PC-9 (cell line): Measurements from ENCODE around the gene SRL.

Experiments
- EZH2 ChIP-seq: fragments of 200-600 bp; sonication (generic); IDR thresholded peaks from 2 replicates; pipeline ENCODE4 v1.8.0; 2017; ENCODE audit warnings: antibody characterized with exemption, low read depth
- TF ChIP-seq, protein P1 (sequence below): fragments of 200-600 bp; sonication (generic); conservative IDR thresholded peaks from 2 replicates; pipeline ENCODE4 v1.6.1; 2017; ENCODE audit warnings: mixed run types, antibody characterized with exemption, mild to moderate bottlenecking, moderate library complexity

DNA sequence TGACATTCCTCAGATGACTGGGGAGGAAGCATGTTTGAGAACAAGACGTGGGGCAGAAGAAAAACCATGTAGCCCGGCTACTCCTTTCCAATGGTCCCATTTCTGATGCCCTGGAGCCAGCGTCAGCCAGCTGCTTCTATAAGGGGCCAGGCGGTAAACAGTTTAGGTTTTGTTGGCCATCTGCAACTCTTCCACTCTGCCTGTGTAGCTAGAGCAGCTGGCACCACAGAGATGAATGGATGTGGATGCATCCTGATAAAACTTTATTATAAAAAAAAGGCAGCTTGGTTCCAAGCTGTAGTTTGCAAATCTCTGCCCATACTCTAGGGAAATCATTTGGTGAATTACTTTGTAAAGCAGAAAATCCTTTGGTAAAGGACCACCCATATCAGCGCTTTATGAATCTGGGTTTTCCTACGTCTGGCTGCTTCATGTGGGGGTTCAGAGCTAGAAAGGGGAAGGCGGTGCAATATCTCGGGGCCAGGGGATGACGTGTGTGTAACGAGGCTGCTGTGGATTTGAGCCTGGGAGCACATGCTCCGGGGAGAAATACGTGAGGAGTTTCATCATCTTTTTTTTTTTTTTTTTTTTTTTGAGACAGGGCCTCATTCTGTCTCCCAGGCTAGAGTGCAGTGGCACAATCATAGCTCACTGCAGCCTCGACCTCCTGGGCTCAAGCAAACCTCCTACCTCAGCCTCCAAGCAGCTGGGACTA is 3.4 kb upstream of the SRL start:
- no peak for TF ChIP-seq EZH2
- TF ChIP-seq, protein P1, sequence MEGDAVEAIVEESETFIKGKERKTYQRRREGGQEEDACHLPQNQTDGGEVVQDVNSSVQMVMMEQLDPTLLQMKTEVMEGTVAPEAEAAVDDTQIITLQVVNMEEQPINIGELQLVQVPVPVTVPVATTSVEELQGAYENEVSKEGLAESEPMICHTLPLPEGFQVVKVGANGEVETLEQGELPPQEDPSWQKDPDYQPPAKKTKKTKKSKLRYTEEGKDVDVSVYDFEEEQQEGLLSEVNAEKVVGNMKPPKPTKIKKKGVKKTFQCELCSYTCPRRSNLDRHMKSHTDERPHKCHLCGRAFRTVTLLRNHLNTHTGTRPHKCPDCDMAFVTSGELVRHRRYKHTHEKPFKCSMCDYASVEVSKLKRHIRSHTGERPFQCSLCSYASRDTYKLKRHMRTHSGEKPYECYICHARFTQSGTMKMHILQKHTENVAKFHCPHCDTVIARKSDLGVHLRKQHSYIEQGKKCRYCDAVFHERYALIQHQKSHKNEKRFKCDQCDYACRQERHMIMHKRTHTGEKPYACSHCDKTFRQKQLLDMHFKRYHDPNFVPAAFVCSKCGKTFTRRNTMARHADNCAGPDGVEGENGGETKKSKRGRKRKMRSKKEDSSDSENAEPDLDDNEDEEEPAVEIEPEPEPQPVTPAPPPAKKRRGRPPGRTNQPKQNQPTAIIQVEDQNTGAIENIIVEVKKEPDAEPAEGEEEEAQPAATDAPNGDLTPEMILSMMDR = no peak
